Spleen (tissue), 11 donors: ENCODE measurements around the gene ZBTB7C. TPM values are rescaled to one million over a fixed set of nuclear protein-coding genes. Genes with fewer than 3 reads are reported as not detected.

Source experiments
- DNase-seq: peaks from one replicate; pipeline ENCODE4 v3.0.0-alpha.2; 2020
- H3K27ac ChIP-seq, 8 donors: fragments of 200-600 bp; sonication (generic) in 7 of 8; 1 replicate in 4 of 8; 2 replicates in 4 of 8; pipeline versions ENCODE4 v1.5.0 to v1.8.0; 2016 to 2021; ENCODE audit warnings: inconsistent platforms in 4 of 8, mild to moderate bottlenecking in 4 of 8, moderate library complexity in 1 of 8
- H3K27me3 ChIP-seq, 7 donors: fragments of 200-600 bp; sonication (generic) in 6 of 7; replicated peaks in 1 of 7; 1 replicate in 4 of 7; 2 replicates in 3 of 7; pipeline versions ENCODE4 v1.5.0 to v1.8.0; 2016 to 2021; ENCODE audit warnings: inconsistent platforms in 3 of 7, mild to moderate bottlenecking in 1 of 7
- H3K36me3 ChIP-seq, 6 donors: fragments of 200-600 bp; sonication (generic) in 5 of 6; 1 replicate in 4 of 6; 2 replicates in 2 of 6; pipeline versions ENCODE4 v1.5.0 to v1.8.0; 2016 to 2021; ENCODE audit warnings: inconsistent platforms in 2 of 6
- H3K4me1 ChIP-seq, 6 donors: fragments of 200-600 bp; sonication (generic) in 5 of 6; 1 replicate in 3 of 6; 2 replicates in 3 of 6; pipeline versions ENCODE4 v1.5.0 to v1.8.0; 2016 to 2021; ENCODE audit warnings: inconsistent platforms in 3 of 6
- H3K4me3 ChIP-seq, 8 donors: fragments of 200-600 bp; sonication (generic) in 7 of 8; 1 replicate in 4 of 8; 2 replicates in 4 of 8; pipeline versions ENCODE4 v1.5.0 to v1.8.0; 2016 to 2021; ENCODE audit warnings: inconsistent platforms in 4 of 8, mild to moderate bottlenecking in 4 of 8, moderate library complexity in 2 of 8
- H3K9me3 ChIP-seq, 8 donors: fragments of 200-600 bp; sonication (generic) in 7 of 8; 1 replicate in 4 of 8; 2 replicates in 4 of 8; pipeline versions ENCODE4 v1.5.0 to v1.8.0; 2016 to 2021; ENCODE audit warnings: inconsistent platforms in 4 of 8
- CTCF ChIP-seq, 11 experiments: fragments of 200-600 bp in 7 of 11; fragments of 450-650 bp in 4 of 11; sonication (generic) in 4 of 11; IDR thresholded peaks in 8 of 11; conservative IDR thresholded peaks in 3 of 11; 1 replicate in 7 of 11; 2 replicates in 4 of 11; pipeline versions ENCODE4 v1.4.0 to v1.8.0; 2016 to 2021; ENCODE audit warnings: antibody characterized with exemption in 11 of 11, inconsistent platforms in 4 of 11, mild to moderate bottlenecking in 1 of 11
- POLR2A ChIP-seq, 3 donors: fragments of 450-650 bp; IDR thresholded peaks; one replicate each; pipeline ENCODE4 v1.5.1; 2017; ENCODE audit warnings: antibody characterized with exemption in 3 of 3, mild to moderate bottlenecking in 1 of 3
- POLR2AphosphoS5 ChIP-seq, 3 donors: sonication (generic); formaldehyde crosslinking; IDR thresholded peaks; one replicate each; pipeline ENCODE4 v1.5.1; 2017; ENCODE audit warnings: antibody characterized with exemption in 3 of 3
- WGBS, 5 donors: extraction: QIAGEN DNeasy Blood & Tissue Kit in 3 of 5; methylation state at CpG; one replicate each; pipeline versions ENCODE4 v1.1.5 to v1.1.7; 2013 to 2018; 5-methylcytosine and 5-hydroxymethylcytosine counted together
- intact Hi-C: fragments of 100-400 bp; cut with DNase I; formaldehyde crosslinking; loops from one replicate; pipeline ENCODE4 v1.15.0; 2023; ENCODE audit warnings: low total_unique reads
- polyA plus RNA-seq, 3 donors: library from polyadenylated mRNA; stranded (reverse); fragments of 200-250 nt; gene quantifications; one replicate each; pipeline ENCODE4 v1.2.1, GENCODE V29; 2013
- total RNA-seq, 7 donors: library from RNA; depleted of rRNA in 3 of 7; stranded (reverse); fragments of >200 nt in 3 of 7; fragmentation: NEBNext Ultra II Directional in 4 of 7; extraction: Animal tissue kit (Norgen Biotek cat#: 25700) in 4 of 7; gene quantifications; one replicate each; pipeline versions ENCODE4 v1.1.0 to v1.2.1, GENCODE V29; 2016 to 2021
- donor health status: healthy with polysubstance abuse.
- donor health status: DM: no; HTN: no; CAD: no; lungs with moderate emphysema.
- donor health status: DM: no; HTN: no; CAD: no.
- donor health status: Bipolar disorder and iron deficiency.
- donor health status: healthy.
- donor health status: DM: no; HTN: no; CAD: no.
- donor health status: DM: yes; HTN: yes; CAD: no.

ZBTB7C gene
- total and polyA plus RNA-seq, 10 donors: 1.00 to 64.2 (median 18.8) TPM

GRCh38 chr18:47983946-47984345 lies 425.2 kb downstream of the ZBTB7C start:
- no peak overlapping the region for H3K4me3 ChIP-seq
- H3K27me3 ChIP-seq: no peaks in the 10 kb centered on the region
- intact Hi-C loops: no loop called here
- no peak for DNase-seq
- H3K4me1 ChIP-seq: peaks cover 0 to 23% (median 8%) of the 10 kb centered on the region in 6 donors
- H3K27ac ChIP-seq: no peak overlapping the region
- TF ChIP-seq POLR2AphosphoS5 (IDR thresholded peaks at IDR 0.05): no peak
- no peak for TF ChIP-seq POLR2A (IDR thresholded peaks at IDR 0.05)
- no peak for TF ChIP-seq CTCF (IDR thresholded peaks at IDR 0.05 in 8 of 11, conservative IDR thresholded peaks at IDR 0.05 in 3 of 11)
- WGBS, 5 donors: 75 to 91% (median 80%) methylated on average over 6 of the region's 6 CpGs
- no peaks in the 10 kb centered on the region for H3K36me3 ChIP-seq
- no peaks in the 10 kb centered on the region for H3K9me3 ChIP-seq

GRCh38 chr18:47983055-47983454 lies 426.1 kb downstream of the ZBTB7C start:
- DNase-seq: no peak
- intact Hi-C loops: no loop called here
- 71 to 86% (median 77%) methylated on average over 2 of the region's 2 CpGs for WGBS, 5 donors

GRCh38 chr18:47981830-47982229 lies 427.4 kb downstream of the ZBTB7C start:
- H3K4me3 ChIP-seq: no peak overlapping the region
- no peak overlapping the region for H3K27ac ChIP-seq
- H3K27me3 ChIP-seq: no peaks in the 10 kb centered on the region
- peaks cover 0 to 14% (median 5%) of the 10 kb centered on the region in 6 donors for H3K4me1 ChIP-seq
- no peak for DNase-seq
- WGBS, 5 donors: 92 to 98% (median 97%) methylated on average over 4 of the region's 4 CpGs
- intact Hi-C loops: no loop called here
- H3K36me3 ChIP-seq: no peaks in the 10 kb centered on the region
- no peak for TF ChIP-seq CTCF (IDR thresholded peaks at IDR 0.05 in 8 of 11, conservative IDR thresholded peaks at IDR 0.05 in 3 of 11)
- TF ChIP-seq POLR2AphosphoS5 (IDR thresholded peaks at IDR 0.05): no peak
- TF ChIP-seq POLR2A (IDR thresholded peaks at IDR 0.05): no peak
- peaks cover 0 to 1% (median 0%) of the 10 kb centered on the region in 8 donors for H3K9me3 ChIP-seq

More at GRCh38 chr18:47983055-47983454, 426.1 kb downstream of the ZBTB7C start:
- Histone ChIP-seq H3K36me3 (no peaks in the 10 kb centered on the region), H3K4me3 (no peak overlapping the region), H3K9me3 (no peaks in the 10 kb centered on the region), H3K27me3 (no peaks in the 10 kb centered on the region), H3K27ac (no peak overlapping the region), H3K4me1 (peaks cover 0 to 23% (median 8%) of the 10 kb centered on the region in 6 donors)
- no peak for TF ChIP-seq POLR2A (IDR thresholded peaks at IDR 0.05)
- no peak for TF ChIP-seq CTCF (IDR thresholded peaks at IDR 0.05 in 8 of 11, conservative IDR thresholded peaks at IDR 0.05 in 3 of 11)
- TF ChIP-seq POLR2AphosphoS5 (IDR thresholded peaks at IDR 0.05): no peak

GRCh38 chr18:47981320-47981719 lies 427.9 kb downstream of the ZBTB7C start:
- no peaks in the 10 kb centered on the region for H3K36me3 ChIP-seq
- H3K4me3 ChIP-seq: no peak overlapping the region
- TF ChIP-seq CTCF (IDR thresholded peaks at IDR 0.05 in 8 of 11, conservative IDR thresholded peaks at IDR 0.05 in 3 of 11) (no peak), POLR2AphosphoS5 (IDR thresholded peaks at IDR 0.05) (no peak), POLR2A (IDR thresholded peaks at IDR 0.05) (no peak)
- peaks cover 0 to 6% (median 1%) of the 10 kb centered on the region in 8 donors for H3K9me3 ChIP-seq
- no peak overlapping the region for H3K27ac ChIP-seq
- DNase-seq: no peak
- H3K27me3 ChIP-seq: no peaks in the 10 kb centered on the region
- H3K4me1 ChIP-seq: peaks cover 0 to 9% (median 0%) of the 10 kb centered on the region in 6 donors
- 88 to 95% (median 92%) methylated on average over 3 of the region's 3 CpGs for WGBS, 5 donors
- intact Hi-C loops: no loop called here
